ENCODE data around the gene ANKRD31. TPM values are rescaled to one million over a fixed set of nuclear protein-coding genes. Genes with fewer than 3 reads are reported as not detected.
"Not testable (repeated sequence)": the region's sequence is repeated elsewhere in the genome, so short reads cannot be mapped to it uniquely, and the experiment has no call there.

ANKRD31 gene
- under 1 TPM; 0.28 to 0.62 (median 0.48) TPM for polyA plus RNA-seq (ENCODE audit: insufficient read depth in 1 of 5, insufficient read length in 5 of 5, low replicate concordance in 1 of 5)
- long read RNA-seq, donor 1, result 0 reads
- long read RNA-seq, donor 2, result 0 reads
- long read RNA-seq, donor 3, result 0 reads
- long read RNA-seq, donor 4, result 0 reads
- long read RNA-seq, donor 5, result 0 reads
- long read RNA-seq, donor 6, result 0 reads
- long read RNA-seq, donor 7, result 0 reads
- long read RNA-seq, donor 8, result 0 reads

DNA sequence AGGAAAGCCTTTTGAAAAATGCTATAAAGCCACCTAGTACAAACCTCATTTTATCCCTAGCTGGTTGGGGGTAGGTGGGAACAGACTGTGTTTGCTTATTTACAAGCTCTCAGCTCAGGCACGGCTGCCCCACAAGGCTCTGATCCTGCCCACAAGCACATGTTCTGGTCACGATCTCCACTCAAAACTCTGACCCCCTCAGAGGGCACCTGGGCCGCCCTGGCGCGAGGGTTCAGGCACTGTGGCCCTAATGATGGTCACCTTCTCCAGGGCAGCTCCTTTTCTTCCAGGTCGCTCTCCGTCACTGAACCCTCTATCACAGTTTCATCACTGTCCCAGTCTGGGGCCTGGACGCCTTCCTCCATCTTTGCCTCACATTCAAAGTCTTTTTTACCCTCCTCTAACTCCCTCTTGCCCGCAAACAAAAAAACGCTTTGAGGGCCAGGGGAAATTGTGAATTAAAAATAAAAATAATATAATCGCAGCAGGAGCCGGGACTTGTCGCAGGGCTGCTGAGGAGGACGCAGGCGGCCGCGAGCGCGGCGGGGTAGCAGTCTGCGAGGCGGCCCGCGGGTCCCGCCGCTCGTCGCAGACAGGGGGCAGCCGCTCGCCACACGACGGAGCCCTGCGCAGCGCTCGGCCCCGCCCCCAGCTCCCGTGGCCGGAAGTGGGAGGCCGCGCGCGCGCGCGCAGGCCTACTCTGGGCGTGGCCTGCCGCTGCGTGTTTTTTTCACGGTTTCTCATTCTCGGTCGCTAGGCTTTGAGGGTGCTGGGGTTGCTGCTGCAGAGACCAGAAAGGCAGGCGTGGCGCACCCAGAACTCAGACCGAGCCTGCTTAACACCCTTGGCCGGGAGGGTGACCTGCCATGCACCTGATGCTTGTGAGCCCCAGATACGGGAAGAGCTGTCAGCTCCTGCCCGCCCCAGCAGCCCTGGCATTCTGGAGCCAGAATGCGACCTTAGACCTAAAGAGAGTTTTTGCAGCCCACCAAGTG lies at the start of gene ANKRD31:
Gene ANKRD31, minus strand, starts transcription at position 557 of the 995 bp plus-strand sequence. Its CDS starts 192 bp downstream, at position 365.
- peak; percentile 84 to 86 for DNase-seq

DNA sequence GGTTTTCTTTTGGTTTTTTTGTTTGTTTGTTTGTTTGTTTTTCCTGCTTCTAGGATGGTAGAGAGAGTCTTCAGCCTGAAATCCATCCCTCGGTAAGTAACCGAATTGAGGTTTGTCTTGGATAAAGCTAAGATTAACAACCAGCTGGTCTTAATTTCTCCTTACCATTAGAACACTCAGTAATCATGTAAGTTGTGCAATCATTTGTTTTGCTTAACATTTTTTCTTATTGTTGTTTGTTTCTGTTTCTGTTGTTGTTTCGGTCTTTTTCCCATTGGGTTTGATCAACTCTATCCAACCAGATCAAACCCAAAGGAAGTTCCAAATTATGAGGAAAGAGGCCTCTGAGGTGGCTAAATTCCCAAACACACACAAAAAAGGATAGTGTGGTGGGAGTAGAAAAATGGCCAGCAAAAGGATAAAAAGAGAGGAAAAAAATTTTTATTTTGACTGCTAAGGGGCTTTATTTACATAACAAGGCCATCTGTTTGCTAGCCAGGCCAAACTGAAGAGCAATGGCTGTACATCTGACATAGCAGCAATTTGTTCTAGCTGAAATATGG lies 49.6 kb upstream of the ANKRD31 start:
- no peak for DNase-seq

DNA sequence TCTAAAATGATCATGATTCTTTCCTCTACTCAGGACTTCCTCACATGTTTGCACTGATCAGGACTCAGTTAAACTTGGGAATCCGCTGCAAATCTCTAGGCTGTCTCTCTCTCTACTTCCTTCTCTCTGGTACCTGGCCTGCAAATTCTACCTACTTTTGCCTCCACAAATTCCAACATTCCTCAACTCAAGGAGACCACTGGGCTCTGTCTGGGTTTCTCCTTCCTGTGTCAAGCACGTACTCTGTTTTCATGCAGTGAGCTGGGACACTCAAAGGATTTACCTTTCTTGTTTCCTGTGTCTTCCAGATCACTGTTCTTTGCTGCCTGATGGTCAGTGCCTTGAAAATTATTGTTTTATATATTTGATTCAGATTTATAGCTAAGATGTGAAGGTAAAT lies 45.9 kb upstream of the ANKRD31 start:
- no peak for DNase-seq

DNA sequence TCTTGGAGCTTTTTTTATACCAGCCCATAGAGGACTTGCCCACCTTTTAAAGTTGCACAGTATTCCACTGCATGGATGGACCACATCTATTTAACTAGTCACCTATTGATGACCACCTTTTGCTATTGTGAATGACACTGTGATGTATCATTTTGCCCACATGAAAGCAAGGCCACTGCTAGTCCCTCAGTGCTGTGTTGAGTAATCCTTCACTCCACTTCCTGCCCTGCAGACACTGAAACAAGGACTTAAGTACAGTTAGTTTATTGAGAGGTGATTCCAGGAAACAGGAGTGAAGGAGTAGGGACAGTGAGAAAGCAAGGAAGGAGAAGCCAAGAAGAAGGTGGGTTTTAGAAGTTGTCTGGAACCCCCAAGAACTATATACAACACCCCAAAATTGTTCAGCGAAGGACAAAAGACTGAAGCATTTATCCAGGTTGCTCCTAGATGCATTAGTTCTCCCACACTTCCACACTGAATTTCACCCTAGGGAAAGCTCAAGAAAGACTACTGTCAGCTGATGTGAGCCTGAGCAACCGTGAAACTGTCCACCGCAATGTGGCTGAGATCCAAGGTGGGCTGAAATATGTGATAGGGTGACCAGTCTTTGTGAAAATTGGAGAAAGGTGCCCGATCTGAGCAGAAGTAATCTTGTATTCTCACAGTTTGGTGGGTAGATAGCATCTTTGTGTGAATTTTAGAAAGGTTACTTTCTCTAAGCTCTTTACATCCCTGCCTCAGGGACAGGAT lies 45.2 kb upstream of the ANKRD31 start:
- DNase-seq, result no peak

DNA sequence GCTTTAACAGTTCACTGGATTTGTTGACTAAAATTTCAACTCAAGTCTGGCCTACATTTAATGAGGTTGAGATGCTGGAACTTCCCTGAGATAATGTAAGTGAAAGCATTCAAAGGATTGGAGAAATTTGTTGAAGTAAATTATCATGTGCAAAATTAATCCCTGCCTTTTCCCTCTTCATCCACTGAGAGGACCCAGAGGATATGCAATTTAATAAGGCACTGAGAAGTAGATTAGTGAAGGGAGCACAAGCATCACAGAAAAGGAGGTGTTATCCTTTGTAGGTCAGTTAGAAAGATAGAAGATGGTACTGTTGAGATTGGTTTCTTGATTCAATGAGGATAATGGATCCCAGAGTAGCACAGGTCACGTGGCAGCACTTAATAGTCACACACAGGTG lies 42.6 kb upstream of the ANKRD31 start:
- DNase-seq, result no peak

- DNase-seq, result no peak
These were observed 40.8 kb upstream of the ANKRD31 start for GRCh38 chr5:75277463-75277862.

GRCh38 chr5:75275756-75276155 lies 39.1 kb upstream of the ANKRD31 start:
- no peak for DNase-seq

DNA sequence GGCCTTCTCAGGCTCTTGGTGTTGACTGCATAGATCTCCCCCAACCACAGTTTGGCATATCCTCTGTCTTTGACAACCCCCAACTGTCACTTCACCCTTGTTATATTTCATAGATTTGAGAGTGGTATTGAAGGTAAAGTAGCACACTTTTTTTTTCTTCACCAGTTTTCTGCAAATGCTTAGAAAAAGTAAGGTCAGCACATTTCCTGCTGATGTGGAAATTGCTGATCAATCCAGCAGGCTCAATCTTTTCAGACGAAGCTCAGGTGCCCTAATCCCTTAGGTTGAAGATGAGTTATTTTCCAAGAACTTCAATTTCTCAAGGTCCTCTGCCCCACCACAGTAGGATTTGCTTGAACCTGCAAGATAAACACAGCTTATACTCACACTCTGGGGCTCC lies 38.5 kb upstream of the ANKRD31 start:
- DNase-seq, result no peak

- no peak for DNase-seq
These were observed 37.8 kb upstream of the ANKRD31 start for GRCh38 chr5:75274486-75274885.

GRCh38 chr5:75270605-75271004 lies 33.9 kb upstream of the ANKRD31 start:
- not testable (repeated sequence) for DNase-seq

GRCh38 chr5:75265731-75266130 lies 29.1 kb upstream of the ANKRD31 start:
- no peak for DNase-seq

- no peak for DNase-seq
These were observed 25.6 kb upstream of the ANKRD31 start for GRCh38 chr5:75262271-75262670.

DNA sequence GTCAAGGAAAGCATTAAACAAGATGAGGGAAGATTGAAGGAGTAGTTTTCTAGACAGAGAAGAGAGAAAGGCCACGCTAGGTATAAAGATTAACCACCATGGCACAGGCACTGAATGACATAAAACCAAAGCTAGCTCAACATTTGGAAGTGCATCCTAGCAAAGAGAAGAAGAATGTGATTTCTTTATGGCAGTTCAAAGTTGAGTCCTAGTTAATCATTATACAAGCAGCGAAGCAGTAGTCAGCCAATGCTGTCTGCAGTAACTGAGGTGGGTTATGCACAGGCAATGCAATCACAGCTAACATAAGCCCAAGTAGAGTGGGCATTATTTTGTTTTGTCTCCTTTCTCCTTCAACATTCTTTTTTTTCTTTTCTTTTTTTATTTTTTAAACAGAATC lies 24.0 kb upstream of the ANKRD31 start:
- DNase-seq, result no peak

- DNase-seq, result not testable (repeated sequence)
These were observed 13.8 kb upstream of the ANKRD31 start for GRCh38 chr5:75250452-75250851.

GRCh38 chr5:75245023-75245422 lies 8.3 kb upstream of the ANKRD31 start:
- no peak for DNase-seq

DNA sequence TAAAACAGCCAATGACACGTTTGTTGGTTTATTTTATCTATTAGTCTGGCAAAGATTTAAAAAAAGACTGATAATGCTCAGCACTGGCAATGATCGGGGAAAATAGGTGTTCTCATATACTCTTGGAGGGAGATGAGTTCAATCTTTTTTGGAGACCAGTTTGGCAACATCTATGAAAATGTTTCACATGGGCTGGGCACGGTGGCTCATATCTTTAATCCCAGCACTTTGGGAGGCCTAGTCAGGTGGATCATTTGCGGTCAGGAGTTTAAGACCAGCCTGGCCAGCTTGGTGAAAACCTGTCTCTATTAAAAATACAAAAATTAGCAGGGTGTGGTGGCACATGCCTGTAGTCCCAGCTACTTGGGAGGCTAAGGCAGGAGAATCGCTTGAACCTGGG lies 6.8 kb upstream of the ANKRD31 start:
- no peak for DNase-seq

- DNase-seq, result no peak
These were observed 6.4 kb upstream of the ANKRD31 start for GRCh38 chr5:75243100-75243499.

DNA sequence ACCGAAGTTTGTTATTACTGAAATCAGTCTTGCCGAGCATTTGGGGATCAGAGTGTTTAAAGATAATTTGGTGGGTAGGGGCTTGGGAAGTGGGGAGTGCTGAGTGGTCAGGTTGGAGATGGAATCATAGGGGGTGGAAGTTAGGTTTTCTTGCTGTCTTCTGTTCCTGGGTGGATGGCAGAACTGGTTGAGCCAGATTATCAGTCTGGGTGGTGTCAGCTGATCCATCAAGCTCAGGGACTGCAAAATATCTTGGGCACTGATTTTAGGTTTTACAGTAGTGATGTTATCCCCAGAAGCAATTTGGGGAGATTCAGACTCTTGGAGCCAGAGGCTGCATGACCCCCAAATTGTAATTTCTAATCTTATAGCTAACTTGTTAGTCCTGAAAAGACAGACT lies 5.4 kb upstream of the ANKRD31 start:
- no peak for DNase-seq

DNA sequence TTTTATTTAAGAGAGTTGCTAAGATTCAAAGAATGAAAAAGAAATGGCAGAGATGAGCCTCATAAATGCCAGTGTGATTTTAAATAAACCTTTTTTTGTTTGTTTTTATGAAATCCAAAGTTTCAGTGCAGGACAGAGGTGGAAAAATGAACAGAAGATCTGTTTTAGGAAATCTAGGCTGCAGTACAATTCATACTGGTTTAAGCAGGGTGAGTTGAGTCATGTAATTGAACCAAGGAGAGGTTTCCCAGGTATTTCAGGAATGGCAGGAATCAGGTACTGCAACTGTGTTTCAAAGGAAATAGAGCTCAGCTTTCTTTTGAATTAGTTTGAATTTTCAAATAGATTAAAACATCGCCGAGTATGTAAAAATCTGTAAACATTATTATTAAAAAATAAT lies 3.0 kb upstream of the ANKRD31 start:
- DNase-seq, result no peak

DNA sequence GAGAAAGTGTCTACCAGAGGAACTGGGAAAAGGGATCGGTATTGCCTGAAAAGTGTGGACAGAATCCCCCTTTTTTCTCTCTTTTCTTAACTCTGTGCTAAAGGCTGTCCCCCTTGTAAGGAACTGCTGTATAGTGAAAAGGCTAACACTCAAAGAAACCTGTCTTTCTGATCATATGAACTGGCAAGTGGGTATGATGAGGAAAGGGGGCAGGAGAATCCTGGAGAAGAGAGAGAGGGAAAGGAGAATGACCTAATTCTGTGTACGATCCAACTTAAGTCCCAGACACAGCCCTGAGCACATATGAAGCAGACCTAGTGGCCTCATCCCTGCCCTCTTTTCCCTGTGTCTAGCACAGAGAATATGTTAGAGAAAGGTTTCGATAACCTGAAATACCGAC lies 967 bp downstream of the ANKRD31 start:
- DNase-seq, result no peak

DNA sequence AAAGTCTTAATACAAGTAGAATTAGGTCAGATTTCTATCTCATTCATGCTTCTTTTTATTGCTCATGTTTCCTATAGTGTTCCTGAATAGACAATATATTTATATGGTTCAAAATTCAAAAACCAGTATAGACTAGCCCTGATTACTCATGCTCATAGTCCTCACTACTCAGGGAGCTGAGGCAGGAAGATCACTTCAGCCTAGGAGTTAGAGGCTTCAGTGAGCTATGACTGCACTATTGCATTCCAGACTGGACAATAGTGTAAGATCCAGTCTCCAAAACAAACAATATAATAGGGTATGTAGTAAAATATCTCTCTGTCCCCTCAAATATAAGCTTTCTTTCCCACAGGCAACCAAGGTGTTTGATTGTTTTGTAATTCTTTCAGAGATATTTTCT lies 2.4 kb downstream of the ANKRD31 start:
- no peak for DNase-seq

DNA sequence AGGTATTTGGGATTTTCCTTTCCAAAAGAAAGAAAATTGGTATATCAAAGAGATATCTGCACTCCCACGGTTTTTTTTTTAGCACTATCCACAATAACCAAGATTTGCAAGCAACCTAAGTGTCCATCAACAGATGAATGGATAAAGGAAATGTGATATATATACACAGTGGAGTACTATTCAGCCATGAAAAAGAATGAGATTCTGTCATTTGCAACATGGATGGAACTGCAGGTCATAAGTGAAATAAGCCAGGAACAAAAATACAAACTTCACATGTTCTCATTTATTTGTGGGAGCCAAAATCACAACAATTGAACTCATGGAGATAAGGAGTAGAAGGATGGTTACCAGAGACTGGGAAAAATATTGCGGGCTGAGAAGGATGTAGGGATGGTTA lies 9.8 kb downstream of the ANKRD31 start:
- DNase-seq, result no peak
